Transverse colon (tissue), 4 donors: Measurements from ENCODE around the gene ABCC1.

Source experiments
- POLR2A ChIP-seq: fragments of 450-650 bp; IDR thresholded peaks from one replicate; pipeline ENCODE4 v1.6.1; 2016; ENCODE audit warnings: antibody characterized with exemption, mild to moderate bottlenecking, moderate library complexity
- POLR2AphosphoS5 ChIP-seq, 3 donors: sonication (generic); formaldehyde crosslinking; IDR thresholded peaks; one replicate each; pipeline ENCODE4 v1.6.1; 2016; ENCODE audit warnings: antibody characterized with exemption in 3 of 3
- TF ChIP-seq, protein P1 (sequence below), 5 experiments: fragments of 200-600 bp in 3 of 5; fragments of 450-650 bp in 2 of 5; sonication (generic) in 3 of 5; IDR thresholded peaks; 1 replicate in 2 of 5; 2 replicates in 3 of 5; pipeline ENCODE4 v1.5.1; 2016 to 2017; ENCODE audit warnings: antibody characterized with exemption in 5 of 5, inconsistent platforms in 3 of 5, mild to moderate bottlenecking in 2 of 5, moderate library complexity in 1 of 5

DNA sequence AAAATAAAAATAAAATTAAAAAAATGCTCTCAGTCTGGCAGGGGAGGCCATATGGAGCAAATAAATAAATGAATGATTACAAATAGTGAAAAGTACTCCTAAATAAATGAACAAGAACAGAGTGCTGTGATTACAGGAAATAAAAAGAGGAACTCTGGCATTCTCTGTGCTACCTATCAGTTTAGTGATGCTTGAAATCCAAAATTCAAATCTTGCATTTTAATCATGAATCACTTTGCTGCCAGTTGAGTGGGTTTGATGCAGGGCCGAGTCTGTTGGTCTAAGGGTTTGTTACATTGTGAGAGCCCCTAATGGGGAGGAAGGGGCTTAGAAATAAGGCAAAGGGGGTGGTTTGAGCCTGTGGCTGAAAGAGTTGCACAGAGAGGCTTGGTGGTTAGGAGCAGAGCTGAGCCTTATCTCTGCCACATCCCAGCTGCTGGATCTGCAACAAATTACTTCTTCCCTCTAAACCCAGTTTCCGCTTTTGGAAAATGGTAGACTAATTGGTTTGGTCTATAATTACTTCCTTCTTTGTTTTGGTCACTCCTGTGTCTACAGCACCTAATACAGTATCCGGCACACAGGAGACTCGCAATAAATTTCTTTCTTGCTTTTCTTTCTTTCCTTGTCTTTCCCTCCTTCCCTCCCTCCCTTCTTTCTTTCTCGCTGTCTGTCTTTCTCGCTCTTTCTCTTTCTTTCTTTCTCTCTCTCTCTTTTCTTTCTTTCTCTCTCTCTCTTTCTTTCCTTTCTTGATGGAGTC, 6.3 kb upstream of the ABCC1 start:
- TF ChIP-seq POLR2A = no peak
- TF ChIP-seq, protein P1, sequence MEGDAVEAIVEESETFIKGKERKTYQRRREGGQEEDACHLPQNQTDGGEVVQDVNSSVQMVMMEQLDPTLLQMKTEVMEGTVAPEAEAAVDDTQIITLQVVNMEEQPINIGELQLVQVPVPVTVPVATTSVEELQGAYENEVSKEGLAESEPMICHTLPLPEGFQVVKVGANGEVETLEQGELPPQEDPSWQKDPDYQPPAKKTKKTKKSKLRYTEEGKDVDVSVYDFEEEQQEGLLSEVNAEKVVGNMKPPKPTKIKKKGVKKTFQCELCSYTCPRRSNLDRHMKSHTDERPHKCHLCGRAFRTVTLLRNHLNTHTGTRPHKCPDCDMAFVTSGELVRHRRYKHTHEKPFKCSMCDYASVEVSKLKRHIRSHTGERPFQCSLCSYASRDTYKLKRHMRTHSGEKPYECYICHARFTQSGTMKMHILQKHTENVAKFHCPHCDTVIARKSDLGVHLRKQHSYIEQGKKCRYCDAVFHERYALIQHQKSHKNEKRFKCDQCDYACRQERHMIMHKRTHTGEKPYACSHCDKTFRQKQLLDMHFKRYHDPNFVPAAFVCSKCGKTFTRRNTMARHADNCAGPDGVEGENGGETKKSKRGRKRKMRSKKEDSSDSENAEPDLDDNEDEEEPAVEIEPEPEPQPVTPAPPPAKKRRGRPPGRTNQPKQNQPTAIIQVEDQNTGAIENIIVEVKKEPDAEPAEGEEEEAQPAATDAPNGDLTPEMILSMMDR (IDR thresholded peaks at IDR 0.05) = no peak
- no peak for TF ChIP-seq POLR2AphosphoS5 (IDR thresholded peaks at IDR 0.05)
